Sigmoid colon (tissue), 3 donors: ENCODE measurements around the gene CACNA1D.

Source experiments
- CTCF ChIP-seq, 4 experiments: fragments of 450-650 bp in 3 of 4; fragments of 200-600 bp in 1 of 4; IDR thresholded peaks; one replicate each; pipeline ENCODE4 v1.5.1; 2016 to 2019; ENCODE audit warnings: antibody characterized with exemption in 4 of 4, mild to moderate bottlenecking in 3 of 4, moderate library complexity in 2 of 4
- POLR2A ChIP-seq, 2 donors: fragments of 450-650 bp; IDR thresholded peaks; one replicate each; pipeline ENCODE4 v1.6.1; 2016; ENCODE audit warnings: antibody characterized with exemption in 2 of 2, mild to moderate bottlenecking in 2 of 2, moderate library complexity in 2 of 2

DNA sequence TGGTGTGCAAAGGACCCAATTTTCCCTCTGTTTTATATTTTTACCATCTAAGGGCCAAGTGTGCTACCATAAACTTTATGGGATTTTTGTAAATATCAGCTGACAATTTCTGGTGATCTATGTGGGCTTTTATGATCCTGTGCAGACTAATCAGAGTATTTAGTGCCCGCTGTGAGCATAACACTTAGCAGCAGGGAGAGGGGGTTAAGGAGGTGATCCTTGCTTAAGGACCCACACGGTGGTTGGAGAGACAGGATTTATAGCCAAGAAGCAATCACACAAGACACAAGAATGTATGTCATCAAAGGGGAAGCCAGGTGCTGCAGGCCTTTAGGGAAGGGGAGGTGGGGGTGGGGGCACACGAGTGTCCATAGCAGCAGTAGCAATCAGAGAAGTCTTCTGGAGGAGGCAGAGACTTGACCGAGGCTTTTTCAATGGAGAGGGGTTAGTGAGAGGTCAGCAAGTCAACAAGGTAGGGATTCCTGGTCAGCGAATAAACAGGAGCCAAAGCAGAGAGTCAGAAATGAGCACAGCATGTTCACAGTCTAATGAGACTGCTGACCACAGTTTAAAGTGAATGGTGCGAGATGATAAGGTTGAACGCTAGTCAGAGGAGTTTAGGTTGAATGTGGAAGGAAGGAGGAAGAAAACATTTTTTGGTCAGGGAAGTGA is 4.5 kb upstream of the CACNA1D start:
- no peak for TF ChIP-seq CTCF (IDR thresholded peaks at IDR 0.05)
- no peak for TF ChIP-seq POLR2A (IDR thresholded peaks at IDR 0.05)
